ENCODE data around the gene EXO1.

DNA sequence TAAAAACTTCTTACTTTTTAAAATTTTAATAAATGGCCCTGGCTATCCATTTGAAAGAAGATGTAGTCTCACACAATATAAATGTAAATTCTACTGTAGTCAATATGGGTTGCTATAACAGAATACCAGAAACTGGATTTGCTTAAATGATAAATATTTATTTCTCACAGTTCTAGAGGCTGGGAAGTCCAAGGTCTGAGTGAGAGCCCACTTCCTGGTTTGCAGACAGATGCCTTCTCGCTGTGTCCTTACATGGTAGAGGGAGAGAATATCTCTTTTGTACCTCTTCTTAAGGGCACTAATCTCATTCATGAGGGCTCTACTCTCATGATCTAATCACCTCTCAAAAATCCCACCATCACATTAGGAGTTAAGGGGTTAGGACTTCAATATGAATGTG is 35.2 kb downstream of the EXO1 start:
- TF ChIP-seq CTCF (optimal IDR thresholded peaks at IDR 0.05 in 1 of 3, IDR thresholded peaks at IDR 0.05 in 1 of 3, conservative IDR thresholded peaks at IDR 0.05 in 1 of 3; ENCODE audit: extremely low read depth in 1 of 3, insufficient read depth in 2 of 3, low read length in 3 of 3) (no peak), EZH2 (IDR thresholded peaks at IDR 0.05; ENCODE audit: low read length) (no peak)

All from keratinocyte (primary cell).